HCT116 (cell line): ENCODE measurements around the gene DNHD1. TPM values are rescaled to one million over a fixed set of nuclear protein-coding genes. Genes with fewer than 3 reads are reported as not detected.
A peak's percentile ranks its signal among the peaks of the same experiment; 100 is the strongest.

Source experiments
- ATAC-seq: fragments of 200-7000 bp; cut with Tn5 transposase; 2 replicates; pipeline ENCODE4 v1.9.1; 2020; ENCODE audit warnings: mild to moderate bottlenecking, moderate library complexity
- BruUV-seq: library from RNA; stranded (reverse); fragments of 400-500 nt; replicated peaks from 2 replicates; lab custom pipeline; 2021; lab: Mats Ljungman, UMichigan
- CTCF ChIA-PET: fragments of 300-600 bp; sonication (Branson Sonifier 250); formaldehyde crosslinking; loops from one replicate; lab custom pipeline; 2021; ENCODE audit warnings: antibody characterized with exemption; lab: Charles Lee
- POLR2A ChIA-PET: fragments of 300-600, 350-600 bp; sonication (Branson Sonifier 250); formaldehyde crosslinking; loops from one replicate; lab custom pipeline; 2021; ENCODE audit warnings: antibody characterized with exemption; lab: Charles Lee
- RAD21 ChIA-PET, 2 experiments: fragments of 300-600 bp; sonication (Branson Sonifier 250); formaldehyde crosslinking; loops; one replicate each; lab custom pipeline; 2023; ENCODE audit warnings: low total read pairs in 2 of 2; ENCODE audit not compliant: uncharacterized antibody in 2 of 2, unreplicated experiment in 2 of 2, low non-redundant PET in 1 of 2; lab: Charles Lee
- DNase-seq: peaks from one replicate; pipeline ENCODE4 v3.0.0-alpha.2; 2010; ENCODE audit warnings: low read depth, low spot score
- H2AFZ ChIP-seq: fragments of 200-600 bp; shearing (Covaris generic), sonication (generic); 2 replicates; pipeline ENCODE4 v1.6.1; 2017; ENCODE audit warnings: low read depth, mixed run types, mixed read lengths, antibody characterized with exemption, low read length; ENCODE audit not compliant: poor library complexity, severe bottlenecking
- H3K27ac ChIP-seq: 2 replicates; pipeline ENCODE4 v1.5.1; 2012; ENCODE audit warnings: low read depth, low read length
- H3K27me3 ChIP-seq: fragments of 200-600 bp; sonication (generic); 2 replicates; pipeline ENCODE4 v1.6.1; 2016; ENCODE audit warnings: mixed run types, low read length, mixed read lengths; ENCODE audit not compliant: insufficient read depth
- H3K36me3 ChIP-seq, 2 experiments: fragments of 200-500 bp in 1 of 2; fragments of 200-600 bp in 1 of 2; sonication (Bioruptor generic) in 1 of 2; sonication (generic) in 1 of 2; 2 replicates each; pipeline versions ENCODE4 v1.5.1 to v1.6.1; 2014 to 2016; ENCODE audit warnings: low read length in 2 of 2, inconsistent platforms in 1 of 2, mixed read lengths in 1 of 2, mixed run types in 1 of 2; ENCODE audit not compliant: insufficient read depth in 2 of 2, control insufficient read depth in 1 of 2
- H3K4me1 ChIP-seq, 2 experiments: fragments of 200-600 bp in 1 of 2; sonication (generic) in 1 of 2; 2 replicates each; pipeline versions ENCODE4 v1.5.1 to v1.6.1; 2012 to 2017; ENCODE audit warnings: low read length in 2 of 2, inconsistent platforms in 1 of 2, mild to moderate bottlenecking in 1 of 2, mixed read lengths in 1 of 2, mixed run types in 1 of 2, moderate library complexity in 1 of 2; ENCODE audit not compliant: insufficient read depth in 2 of 2, control insufficient read depth in 1 of 2
- H3K4me2 ChIP-seq: fragments of 200-600 bp; sonication (generic); 2 replicates; pipeline ENCODE4 v1.6.1; 2017; ENCODE audit warnings: mixed run types, low read length, mixed read lengths
- H3K4me3 ChIP-seq, 2 experiments: fragments of 200-600 bp in 1 of 2; sonication (generic) in 1 of 2; replicated peaks in 1 of 2; 2 replicates each; pipeline ENCODE4 v1.5.1; 2011 to 2016; ENCODE audit warnings: low read length in 2 of 2, control low read depth in 1 of 2, low read depth in 1 of 2, mild to moderate bottlenecking in 1 of 2, mixed read lengths in 1 of 2, mixed run types in 1 of 2
- H3K79me2 ChIP-seq: fragments of 200-600 bp; sonication (generic); 2 replicates; pipeline ENCODE4 v1.6.1; 2017; ENCODE audit warnings: mild to moderate bottlenecking, mixed run types, low read length, moderate library complexity, mixed read lengths; ENCODE audit not compliant: insufficient read depth
- H3K9ac ChIP-seq: fragments of 200-600 bp; sonication (generic); 2 replicates; pipeline ENCODE4 v1.6.1; 2016; ENCODE audit warnings: low read length, mixed read lengths
- H3K9me2 ChIP-seq: fragments of 200-600 bp; sonication (generic), shearing (Covaris generic); 2 replicates; pipeline ENCODE4 v1.6.1; 2017; ENCODE audit warnings: mixed run types, mild to moderate bottlenecking, moderate library complexity; ENCODE audit not compliant: insufficient read depth
- H3K9me3 ChIP-seq, 2 experiments: fragments of 200-500 bp in 1 of 2; fragments of 200-600 bp in 1 of 2; sonication (Bioruptor generic) in 1 of 2; sonication (generic) in 1 of 2; 2 replicates each; pipeline ENCODE4 v1.6.1; 2014 to 2017; ENCODE audit warnings: low read length in 2 of 2, mixed read lengths in 2 of 2, inconsistent platforms in 1 of 2, low read depth in 1 of 2, mild to moderate bottlenecking in 1 of 2, mixed run types in 1 of 2, moderate library complexity in 1 of 2; ENCODE audit not compliant: control insufficient read depth in 1 of 2, insufficient read depth in 1 of 2
- H4K20me1 ChIP-seq: fragments of 200-600 bp; sonication (generic), shearing (Covaris generic); 2 replicates; pipeline ENCODE4 v1.6.1; 2017; ENCODE audit warnings: mixed run types, mild to moderate bottlenecking, moderate library complexity; ENCODE audit not compliant: insufficient read depth
- EGR1 ChIP-seq: IDR thresholded peaks from 2 replicates; pipeline ENCODE4 v1.6.1; 2012; ENCODE audit warnings: low read depth
- EZH2phosphoT487 ChIP-seq: fragments of 200-600 bp; IDR thresholded peaks from 2 replicates; pipeline ENCODE4 v1.6.1; 2018; ENCODE audit warnings: antibody characterized with exemption, borderline replicate concordance
- RAD21 ChIP-seq: IDR thresholded peaks from 2 replicates; pipeline ENCODE4 v1.6.1; 2012; ENCODE audit warnings: low read depth, mild to moderate bottlenecking
- SIN3A ChIP-seq: IDR thresholded peaks from 2 replicates; pipeline ENCODE4 v1.6.1; 2012; ENCODE audit warnings: low read depth
- SP1 ChIP-seq: IDR thresholded peaks from 2 replicates; pipeline ENCODE4 v1.6.1; 2012; ENCODE audit warnings: low read depth
- YY1 ChIP-seq: IDR thresholded peaks from 2 replicates; pipeline ENCODE4 v1.6.1; 2011; ENCODE audit warnings: low read length, low read depth, moderate library complexity, mild to moderate bottlenecking; ENCODE audit not compliant: insufficient replicate concordance; ENCODE audit errors: extremely low read depth
- intact Hi-C: fragments of 100-400 bp; cut with micrococcal nuclease; formaldehyde crosslinking; loops from 2 replicates; pipeline ENCODE4 v1.10.0; 2022
- total RNA-seq: library from RNA; stranded (reverse); gene quantifications from one replicate; pipeline ENCODE4 v1.2.1, GENCODE V29; 2021; ENCODE audit not compliant: unreplicated experiment
- TF ChIP-seq, protein P1 (sequence below): IDR thresholded peaks from 2 replicates; pipeline ENCODE4 v1.6.1; 2012; ENCODE audit warnings: low read depth
- TF ChIP-seq, protein P2 (sequence below): IDR thresholded peaks from 2 replicates; pipeline ENCODE4 v1.6.1; 2011; ENCODE audit warnings: mild to moderate bottlenecking, low read length, moderate library complexity; ENCODE audit not compliant: insufficient replicate concordance; ENCODE audit errors: extremely low read depth

Gene DNHD1
- total RNA-seq, 1 experiment from 2014 or later: 8.0 TPM

DNA sequence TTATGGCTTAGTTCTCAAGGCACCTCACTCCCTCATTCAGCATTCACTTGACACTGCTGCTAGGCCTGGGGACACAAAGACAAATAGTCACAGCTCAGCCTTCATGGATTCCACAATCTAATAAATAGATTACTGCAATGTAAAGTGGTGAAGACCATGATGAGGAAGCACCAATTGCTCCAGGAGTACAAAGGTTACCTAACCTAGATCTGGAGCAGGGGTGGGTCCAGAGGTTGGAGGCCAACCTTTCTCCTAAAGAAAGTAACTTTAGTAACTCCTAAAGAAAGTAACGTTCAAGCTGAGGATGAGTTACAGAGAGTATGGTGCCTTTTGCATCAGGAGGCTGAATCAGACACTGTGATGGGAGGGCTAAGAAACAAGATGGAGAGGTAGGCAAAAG, 27.5 kb upstream of the DNHD1 start (continued):
- TF ChIP-seq YY1 (no peak), EZH2phosphoT487 (no peak), SP1 (no peak), RAD21 (no peak), SIN3A (no peak), EGR1 (no peak)
- TF ChIP-seq, protein P1, sequence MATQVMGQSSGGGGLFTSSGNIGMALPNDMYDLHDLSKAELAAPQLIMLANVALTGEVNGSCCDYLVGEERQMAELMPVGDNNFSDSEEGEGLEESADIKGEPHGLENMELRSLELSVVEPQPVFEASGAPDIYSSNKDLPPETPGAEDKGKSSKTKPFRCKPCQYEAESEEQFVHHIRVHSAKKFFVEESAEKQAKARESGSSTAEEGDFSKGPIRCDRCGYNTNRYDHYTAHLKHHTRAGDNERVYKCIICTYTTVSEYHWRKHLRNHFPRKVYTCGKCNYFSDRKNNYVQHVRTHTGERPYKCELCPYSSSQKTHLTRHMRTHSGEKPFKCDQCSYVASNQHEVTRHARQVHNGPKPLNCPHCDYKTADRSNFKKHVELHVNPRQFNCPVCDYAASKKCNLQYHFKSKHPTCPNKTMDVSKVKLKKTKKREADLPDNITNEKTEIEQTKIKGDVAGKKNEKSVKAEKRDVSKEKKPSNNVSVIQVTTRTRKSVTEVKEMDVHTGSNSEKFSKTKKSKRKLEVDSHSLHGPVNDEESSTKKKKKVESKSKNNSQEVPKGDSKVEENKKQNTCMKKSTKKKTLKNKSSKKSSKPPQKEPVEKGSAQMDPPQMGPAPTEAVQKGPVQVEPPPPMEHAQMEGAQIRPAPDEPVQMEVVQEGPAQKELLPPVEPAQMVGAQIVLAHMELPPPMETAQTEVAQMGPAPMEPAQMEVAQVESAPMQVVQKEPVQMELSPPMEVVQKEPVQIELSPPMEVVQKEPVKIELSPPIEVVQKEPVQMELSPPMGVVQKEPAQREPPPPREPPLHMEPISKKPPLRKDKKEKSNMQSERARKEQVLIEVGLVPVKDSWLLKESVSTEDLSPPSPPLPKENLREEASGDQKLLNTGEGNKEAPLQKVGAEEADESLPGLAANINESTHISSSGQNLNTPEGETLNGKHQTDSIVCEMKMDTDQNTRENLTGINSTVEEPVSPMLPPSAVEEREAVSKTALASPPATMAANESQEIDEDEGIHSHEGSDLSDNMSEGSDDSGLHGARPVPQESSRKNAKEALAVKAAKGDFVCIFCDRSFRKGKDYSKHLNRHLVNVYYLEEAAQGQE: no peak

DNA sequence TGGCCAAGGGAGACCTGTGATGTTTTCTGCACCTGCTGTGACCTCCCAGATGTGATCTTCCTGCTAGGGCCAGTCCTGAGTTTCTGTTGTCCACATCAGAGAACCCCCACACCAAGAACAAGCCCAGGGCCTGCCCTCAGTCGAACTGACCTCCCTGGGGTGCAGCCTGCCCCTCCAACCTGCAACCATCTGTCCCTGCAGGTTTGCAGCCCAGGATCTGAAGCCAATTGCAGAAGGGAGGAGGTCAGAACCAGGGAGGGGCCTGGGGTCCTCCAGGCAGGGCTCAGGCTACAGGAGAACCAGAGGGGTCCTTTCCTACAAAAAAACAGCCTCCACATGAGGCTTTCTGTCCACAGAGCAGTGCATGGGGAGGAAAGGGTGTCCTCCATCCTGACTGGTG, 24.1 kb upstream of the DNHD1 start:
- Histone ChIP-seq H3K9me2 (no peaks in the 10 kb centered on the region), H4K20me1 (no peaks in the 10 kb centered on the region), H2AFZ (no peak overlapping the region), H3K27me3 (no peaks in the 10 kb centered on the region), H3K9ac (peak overlapping the region; percentile 18; the same call in 1 of the 2 replicates), H3K27ac (no peak overlapping the region), H3K36me3 (peaks cover 0 to 13% of the 10 kb centered on the region in 2 experiments; a peak in 1 of 4 replicates), H3K9me3 (no peaks in the 10 kb centered on the region), H3K4me2 (peak overlapping the region; percentile 95), H3K4me3 (peak overlapping the region; percentile 81 to 85), H3K79me2 (no peaks in the 10 kb centered on the region), H3K4me1 (peaks cover 6 to 35% of the 10 kb centered on the region in 2 experiments; a peak in 3 of 4 replicates)
- ChIA-PET CTCF (no interaction called here), RAD21 (no interaction called here), POLR2A (interaction anchor here (1.6 kb wide), 1 partner anchor 8 kb away, joined by 5 read pairs; the partner anchor contains the start of genes ARFIP2 and TIMM10B)
- no TSS peak for BruUV-seq
- ATAC-seq: no peak
- intact Hi-C loops: no loop called here
- no peak for DNase-seq
- TF ChIP-seq, protein P2, sequence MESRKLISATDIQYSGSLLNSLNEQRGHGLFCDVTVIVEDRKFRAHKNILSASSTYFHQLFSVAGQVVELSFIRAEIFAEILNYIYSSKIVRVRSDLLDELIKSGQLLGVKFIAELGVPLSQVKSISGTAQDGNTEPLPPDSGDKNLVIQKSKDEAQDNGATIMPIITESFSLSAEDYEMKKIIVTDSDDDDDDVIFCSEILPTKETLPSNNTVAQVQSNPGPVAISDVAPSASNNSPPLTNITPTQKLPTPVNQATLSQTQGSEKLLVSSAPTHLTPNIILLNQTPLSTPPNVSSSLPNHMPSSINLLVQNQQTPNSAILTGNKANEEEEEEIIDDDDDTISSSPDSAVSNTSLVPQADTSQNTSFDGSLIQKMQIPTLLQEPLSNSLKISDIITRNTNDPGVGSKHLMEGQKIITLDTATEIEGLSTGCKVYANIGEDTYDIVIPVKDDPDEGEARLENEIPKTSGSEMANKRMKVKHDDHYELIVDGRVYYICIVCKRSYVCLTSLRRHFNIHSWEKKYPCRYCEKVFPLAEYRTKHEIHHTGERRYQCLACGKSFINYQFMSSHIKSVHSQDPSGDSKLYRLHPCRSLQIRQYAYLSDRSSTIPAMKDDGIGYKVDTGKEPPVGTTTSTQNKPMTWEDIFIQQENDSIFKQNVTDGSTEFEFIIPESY: no peak
- no peak for TF ChIP-seq SP1
